ENCODE measurements around the gene ADNP2.

The ADNP2 gene

GRCh38 chr18:80119111-80119510, 10.0 kb downstream of the ADNP2 start:
- peaks cover 44% of the 10 kb centered on the region for H3K79me2 ChIP-seq (ENCODE audit: insufficient read depth, low read length)
- no peaks in the 10 kb centered on the region for H3K27me3 ChIP-seq (ENCODE audit: insufficient read depth, low read length)
- H3K36me3 ChIP-seq (ENCODE audit: insufficient read depth, low read length), result peaks cover 64% of the 10 kb centered on the region
- peaks cover 14% of the 10 kb centered on the region for H3K4me1 ChIP-seq (ENCODE audit: insufficient read depth, low read length, severe bottlenecking)
- no peak overlapping the region for H3K9ac ChIP-seq (ENCODE audit: low read length)
- no peaks in the 10 kb centered on the region for H3F3A ChIP-seq (ENCODE audit: insufficient read depth, low read length)
- H3K9me3 ChIP-seq (ENCODE audit: low read length), result peaks cover 3% of the 10 kb centered on the region; the same call in 1 of the 2 replicates
- H3K4me3 ChIP-seq (ENCODE audit: low read depth, low read length, poor library complexity, severe bottlenecking), result no peak overlapping the region
- no peak overlapping the region for H2AFZ ChIP-seq (ENCODE audit: low read length)
- no peaks in the 10 kb centered on the region for H3K9me2 ChIP-seq (ENCODE audit: low read depth, low read length)
- H3K27ac ChIP-seq (ENCODE audit: low read depth, low read length, poor library complexity, severe bottlenecking), result no peak overlapping the region
- TF ChIP-seq EZH2 (IDR thresholded peaks at IDR 0.05; ENCODE audit: borderline replicate concordance, low read length), result no peak
- TF ChIP-seq CTCF (IDR thresholded peaks at IDR 0.05; ENCODE audit: low read length), result no peak
- H3K4me2 ChIP-seq (ENCODE audit: low read length), result no peak overlapping the region
- H4K20me1 ChIP-seq (ENCODE audit: insufficient read depth, low read length), result no peaks in the 10 kb centered on the region

- Histone ChIP-seq H4K20me1 (ENCODE audit: insufficient read depth, low read length) (no peaks in the 10 kb centered on the region), H3K79me2 (ENCODE audit: insufficient read depth, low read length) (peaks cover 37% of the 10 kb centered on the region), H3K36me3 (ENCODE audit: insufficient read depth, low read length) (peaks cover 71% of the 10 kb centered on the region), H3K4me1 (ENCODE audit: insufficient read depth, low read length, severe bottlenecking) (no peaks in the 10 kb centered on the region), H3K9me3 (ENCODE audit: low read length) (peaks cover 3% of the 10 kb centered on the region; the same call in 1 of the 2 replicates), H3K9me2 (ENCODE audit: low read depth, low read length) (no peaks in the 10 kb centered on the region), H3K27me3 (ENCODE audit: insufficient read depth, low read length) (no peaks in the 10 kb centered on the region), H3F3A (ENCODE audit: insufficient read depth, low read length) (no peaks in the 10 kb centered on the region), H3K4me2 (ENCODE audit: low read length) (no peak overlapping the region), H2AFZ (ENCODE audit: low read length) (no peak overlapping the region), H3K27ac (ENCODE audit: low read depth, low read length, poor library complexity, severe bottlenecking) (no peak overlapping the region), H3K4me3 (ENCODE audit: low read depth, low read length, poor library complexity, severe bottlenecking) (no peak overlapping the region), H3K9ac (ENCODE audit: low read length) (no peak overlapping the region)
- no peak for TF ChIP-seq EZH2 (IDR thresholded peaks at IDR 0.05; ENCODE audit: borderline replicate concordance, low read length)
- TF ChIP-seq CTCF (IDR thresholded peaks at IDR 0.05; ENCODE audit: low read length), result no peak
These were observed 11.9 kb downstream of the ADNP2 start for GRCh38 chr18:80120932-80121331.

- Histone ChIP-seq H3K4me1 (ENCODE audit: insufficient read depth, low read length, severe bottlenecking) (no peaks in the 10 kb centered on the region), H3K9ac (ENCODE audit: low read length) (no peak overlapping the region), H3K9me3 (ENCODE audit: low read length) (peaks cover 3% of the 10 kb centered on the region; the same call in 1 of the 2 replicates), H3K27ac (ENCODE audit: low read depth, low read length, poor library complexity, severe bottlenecking) (no peak overlapping the region), H3K9me2 (ENCODE audit: low read depth, low read length) (no peaks in the 10 kb centered on the region), H3K4me3 (ENCODE audit: low read depth, low read length, poor library complexity, severe bottlenecking) (no peak overlapping the region), H2AFZ (ENCODE audit: low read length) (no peak overlapping the region), H3K27me3 (ENCODE audit: insufficient read depth, low read length) (no peaks in the 10 kb centered on the region), H3K79me2 (ENCODE audit: insufficient read depth, low read length) (peaks cover 49% of the 10 kb centered on the region), H3F3A (ENCODE audit: insufficient read depth, low read length) (no peaks in the 10 kb centered on the region), H3K36me3 (ENCODE audit: insufficient read depth, low read length) (peaks cover 64% of the 10 kb centered on the region), H4K20me1 (ENCODE audit: insufficient read depth, low read length) (no peaks in the 10 kb centered on the region), H3K4me2 (ENCODE audit: low read length) (no peak overlapping the region)
- TF ChIP-seq CTCF (IDR thresholded peaks at IDR 0.05; ENCODE audit: low read length), result no peak
- no peak for TF ChIP-seq EZH2 (IDR thresholded peaks at IDR 0.05; ENCODE audit: borderline replicate concordance, low read length)
These were observed 15.1 kb downstream of the ADNP2 start for GRCh38 chr18:80124131-80124530.
